ENCODE results near the gene FOXP2.
"Not testable (repeated sequence)": the region's sequence is repeated elsewhere in the genome, so short reads cannot be mapped to it uniquely, and the experiment has no call there.

Gene FOXP2

GRCh38 chr7:114422507-114423501, 8.2 kb downstream of the FOXP2 start:
- DNase-seq (ENCODE audit: low read depth), result no peak

- no peak for DNase-seq (ENCODE audit: low read depth)
These were observed 11.8 kb downstream of the FOXP2 start for GRCh38 chr7:114426382-114426781.

DNA sequence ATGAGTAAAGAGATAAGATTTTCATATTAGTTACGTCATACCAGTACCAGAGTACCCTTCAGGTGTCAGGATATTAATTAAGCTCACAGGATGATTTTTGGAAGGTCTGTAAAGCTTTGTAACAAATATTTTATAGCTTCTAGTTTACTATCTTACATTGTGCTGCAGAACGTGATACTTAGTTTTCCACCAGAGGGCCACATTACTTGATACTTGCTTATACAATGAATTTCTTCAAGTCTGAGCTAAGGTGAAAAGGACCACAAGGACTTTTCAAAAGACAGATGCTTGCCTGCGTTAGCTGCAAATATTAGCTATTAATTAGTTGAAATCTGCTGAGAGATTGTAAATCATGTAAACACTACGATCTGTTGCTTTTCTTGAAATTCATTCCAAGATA, 12.2 kb downstream of the FOXP2 start:
- DNase-seq (ENCODE audit: low read depth), result no peak

DNA sequence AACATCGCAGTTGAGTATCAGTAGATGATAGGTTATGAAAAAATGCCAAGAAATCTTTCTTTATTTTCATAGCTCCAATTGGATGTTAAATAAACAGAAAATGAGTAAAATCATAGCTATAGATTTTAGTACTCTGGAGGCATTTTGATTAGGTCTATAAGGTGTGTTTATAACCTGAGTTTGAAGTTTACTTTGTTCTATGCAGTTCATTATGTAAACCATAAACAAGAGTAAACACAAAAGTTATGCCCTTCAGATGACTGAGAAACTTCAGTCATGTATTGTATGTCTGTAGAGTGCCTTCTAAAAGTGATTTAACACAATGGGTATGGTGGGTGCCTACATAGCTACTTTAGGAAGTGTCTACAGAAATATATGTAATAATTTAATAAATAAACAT, 13.6 kb downstream of the FOXP2 start:
- DNase-seq (ENCODE audit: low read depth), result no peak

GRCh38 chr7:114431189-114431588, 16.6 kb downstream of the FOXP2 start:
- DNase-seq (ENCODE audit: low read depth), result no peak

GRCh38 chr7:114432061-114432460, 17.4 kb downstream of the FOXP2 start:
- no peak for DNase-seq (ENCODE audit: low read depth)

DNA sequence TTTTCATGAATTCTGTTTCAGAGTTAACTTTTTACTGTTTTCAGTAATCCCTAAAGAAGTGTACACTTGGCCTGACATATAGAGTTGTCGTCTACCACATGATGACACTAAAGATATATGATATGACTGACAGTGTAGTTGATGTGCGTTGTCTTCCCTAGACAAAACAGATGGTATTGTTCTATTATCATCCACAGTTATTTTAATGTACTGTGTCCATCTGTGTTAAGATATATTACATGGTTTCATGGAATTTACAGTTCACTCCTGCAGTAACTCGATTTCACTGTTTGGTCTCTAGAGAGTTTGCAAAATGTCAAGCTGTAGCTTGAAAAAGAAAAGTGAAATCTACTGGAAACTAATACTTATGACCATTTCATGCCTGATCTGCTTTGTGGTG, 18.1 kb downstream of the FOXP2 start:
- DNase-seq (ENCODE audit: low read depth), result no peak

GRCh38 chr7:114439581-114439980, 25.0 kb downstream of the FOXP2 start:
- DNase-seq (ENCODE audit: low read depth), result no peak

DNA sequence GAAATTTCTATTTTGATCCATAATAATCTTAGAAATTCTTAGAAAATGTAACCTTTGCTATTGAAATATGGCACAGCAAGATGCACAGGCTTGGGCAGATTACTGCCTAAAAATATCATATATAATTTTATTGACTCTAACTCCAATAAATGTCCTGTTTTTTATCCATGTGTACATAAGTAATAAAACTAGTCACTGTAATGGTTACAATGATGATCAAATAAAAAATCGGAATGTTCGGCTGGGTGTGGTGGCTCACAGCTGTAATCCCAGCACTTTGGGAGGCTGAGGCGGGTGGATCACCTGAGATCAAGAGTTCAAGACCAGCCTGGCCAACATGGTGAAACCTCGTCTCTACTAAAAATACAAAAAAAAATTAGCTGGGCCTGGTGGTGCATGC, 26.3 kb downstream of the FOXP2 start:
- DNase-seq (ENCODE audit: low read depth), result not testable (repeated sequence)

DNA sequence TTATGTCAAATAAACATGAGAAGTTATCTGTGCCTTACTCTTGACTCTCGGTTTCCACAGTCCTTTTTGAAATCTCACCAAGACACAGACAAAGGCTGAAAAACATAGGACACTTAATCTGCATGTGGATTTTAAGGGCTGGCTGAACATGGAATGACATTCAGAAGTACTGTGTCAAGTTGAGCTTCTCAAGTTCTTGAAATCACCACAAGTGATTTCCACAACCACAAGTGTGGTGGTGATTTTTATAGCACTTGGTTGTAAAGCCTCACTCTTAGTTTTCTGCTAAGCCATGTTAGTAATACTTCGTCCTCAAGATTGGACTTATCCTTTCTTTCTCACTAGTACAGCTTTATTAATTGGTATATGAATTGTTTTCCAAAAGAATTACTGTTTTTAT, 29.6 kb downstream of the FOXP2 start:
- no peak for DNase-seq (ENCODE audit: low read depth)

GRCh38 chr7:114450431-114450830, 35.8 kb downstream of the FOXP2 start:
- DNase-seq (ENCODE audit: low read depth), result no peak

DNA sequence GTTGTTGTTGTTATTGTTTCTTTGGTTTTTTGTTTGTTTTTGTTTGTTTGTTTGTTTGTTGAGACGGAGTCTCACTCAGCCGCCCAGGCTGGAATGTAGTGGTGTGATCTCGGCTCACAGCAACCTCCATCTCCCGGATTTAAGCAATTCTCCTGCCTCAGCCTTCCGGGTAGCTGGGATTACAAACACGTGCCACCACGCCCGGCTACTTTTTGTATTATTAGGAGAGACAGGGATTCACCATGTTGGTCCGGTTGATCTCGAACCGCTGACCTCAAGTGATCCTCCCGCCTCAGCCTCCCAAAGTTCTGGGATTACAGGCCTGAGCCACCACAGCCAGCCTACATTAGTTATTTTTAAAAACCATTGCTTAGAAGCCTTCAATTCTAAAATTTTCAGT, 45.0 kb downstream of the FOXP2 start:
- no peak for DNase-seq (ENCODE audit: low read depth)

- no peak for DNase-seq (ENCODE audit: low read depth)
These were observed 45.4 kb downstream of the FOXP2 start for GRCh38 chr7:114460021-114460420.

- DNase-seq (ENCODE audit: low read depth), result no peak
These were observed 52.3 kb downstream of the FOXP2 start for GRCh38 chr7:114466917-114467316.

GRCh38 chr7:114468844-114469243, 54.2 kb downstream of the FOXP2 start:
- DNase-seq (ENCODE audit: low read depth), result no peak

- no peak for DNase-seq (ENCODE audit: low read depth)
These were observed 58.4 kb downstream of the FOXP2 start for GRCh38 chr7:114472896-114473512.

DNA sequence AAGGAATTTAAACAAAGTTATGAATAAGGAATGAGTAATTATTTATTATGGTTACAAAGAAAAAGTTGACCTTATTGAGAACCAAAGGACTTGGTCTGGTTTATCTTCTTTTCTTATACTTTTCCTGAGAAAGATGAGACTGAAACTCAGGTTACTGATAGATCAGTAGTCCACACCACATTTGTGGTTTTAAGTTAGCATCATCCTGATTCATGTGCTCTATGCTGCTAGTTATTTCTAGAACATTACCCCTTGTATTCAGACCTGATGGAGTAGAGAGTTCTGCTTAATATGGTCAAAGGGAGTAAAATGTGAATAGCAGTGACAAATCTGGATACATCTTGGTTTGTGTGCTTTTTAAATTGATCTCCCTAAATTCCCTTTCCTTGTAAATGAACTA, 63.8 kb downstream of the FOXP2 start:
- DNase-seq (ENCODE audit: low read depth), result no peak

GRCh38 chr7:114481999-114482398, 67.4 kb downstream of the FOXP2 start:
- DNase-seq (ENCODE audit: low read depth), result no peak

DNA sequence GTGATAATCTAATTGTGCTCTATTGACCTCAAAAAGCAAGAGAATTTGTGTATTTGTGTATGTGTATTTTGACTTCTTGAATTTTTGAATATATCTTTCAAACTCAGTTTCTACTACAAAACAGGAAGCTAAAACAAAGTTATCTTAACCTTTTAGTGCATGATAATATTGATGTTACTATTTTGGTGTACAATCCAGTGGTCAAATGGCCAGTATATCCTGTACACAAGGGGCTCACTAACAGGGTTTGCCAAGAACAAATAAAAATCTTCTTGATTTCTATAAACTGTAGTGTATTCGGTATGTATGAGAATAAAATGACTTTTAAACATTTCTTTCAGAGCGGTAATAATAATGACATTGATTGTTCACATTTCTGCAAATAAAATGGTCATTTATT, 69.6 kb downstream of the FOXP2 start:
- no peak for DNase-seq (ENCODE audit: low read depth)

DNA sequence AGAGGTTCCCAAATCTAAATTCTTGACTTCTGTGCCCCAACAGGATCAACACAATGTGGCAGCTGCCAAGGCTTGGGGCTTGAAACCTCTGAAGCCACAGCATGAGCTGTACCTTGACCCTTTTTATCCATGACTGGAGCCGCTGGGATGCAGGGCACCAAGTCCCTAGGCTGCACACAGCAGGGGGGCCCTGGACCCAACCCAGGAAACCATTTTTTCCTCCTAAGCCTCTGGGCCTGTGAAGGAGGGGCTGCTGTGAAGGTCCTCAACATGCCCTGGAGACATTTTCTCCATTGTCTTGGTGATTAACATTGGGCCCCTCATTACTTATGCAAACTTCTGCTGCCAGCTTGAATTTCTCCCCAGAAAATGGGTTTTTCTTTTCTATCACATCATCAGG, 72.6 kb downstream of the FOXP2 start:
- no peak for DNase-seq (ENCODE audit: low read depth)

- DNase-seq (ENCODE audit: low read depth), result no peak
These were observed 74.1 kb downstream of the FOXP2 start for GRCh38 chr7:114488696-114489095.

- DNase-seq (ENCODE audit: low read depth), result not testable (repeated sequence)
These were observed 82.9 kb downstream of the FOXP2 start for GRCh38 chr7:114497491-114497890.

DNA sequence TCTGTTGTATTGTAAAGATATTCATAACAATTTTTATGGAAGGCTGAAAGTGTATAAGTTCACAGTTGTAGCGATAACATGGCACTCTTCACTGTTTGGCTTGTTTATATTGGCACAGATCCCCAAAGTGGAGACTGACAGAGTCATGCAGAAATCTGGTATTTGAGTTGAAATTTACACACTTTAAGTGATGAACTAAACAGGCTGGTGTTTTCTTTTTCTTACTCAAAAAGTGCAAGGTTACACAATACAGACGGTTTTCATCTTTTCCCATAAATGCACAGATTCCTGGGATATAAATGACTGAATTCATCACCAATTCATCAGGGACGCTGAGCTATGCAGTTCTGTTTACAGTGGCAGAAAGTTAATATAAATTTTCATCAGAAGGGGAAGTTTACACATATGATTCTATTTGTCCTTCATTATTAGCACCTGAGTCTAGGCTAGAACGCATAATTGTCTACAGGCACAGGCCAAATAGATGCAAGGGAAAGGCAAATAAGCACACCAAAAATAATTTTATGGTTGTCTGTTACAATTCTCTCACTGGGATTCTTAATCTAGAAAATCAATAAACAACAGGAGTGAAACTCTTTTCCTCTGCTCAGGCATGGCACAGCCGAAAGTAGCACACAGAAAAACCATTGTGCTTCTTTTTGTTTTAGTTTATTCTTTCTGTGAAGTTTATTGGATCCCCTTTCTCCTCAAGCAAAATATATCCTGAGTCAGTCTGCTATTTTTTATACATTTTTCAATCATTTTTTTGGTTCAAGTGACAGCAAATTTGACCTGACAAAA, 88.0 kb downstream of the FOXP2 start:
- DNase-seq (ENCODE audit: low read depth), result no peak

Data from activated T-helper 9 cell treated with anti-CD3 and anti-CD28 coated beads, Interleukin-2, amount 50 U/mL, for 16 hours (primary cell).